H1 (cell line): ENCODE measurements around the gene SEZ6. TPM values are rescaled to one million over a fixed set of nuclear protein-coding genes. Genes with fewer than 3 reads are reported as not detected.

Experiments
- SIRT6 ChIP-seq: IDR thresholded peaks from one replicate; pipeline ENCODE4 v1.7.1; 2012; ENCODE audit warnings: low read length, inconsistent platforms
- polyA plus RNA-seq, 7 experiments: library from polyadenylated mRNA; depleted of rRNA in 3 of 7; stranded (reverse) in 5 of 7; unstranded in 2 of 7; fragments of >200 nt in 5 of 7; fragments of 200-250 nt in 2 of 7; gene quantifications; 1 replicate in 5 of 7; 2 replicates in 1 of 7; 4 replicates in 1 of 7; pipeline versions ENCODE4 v1.2.1 to v1.2.3, GENCODE V29; 2011 to 2013; ENCODE audit warnings: missing spikeins in 2 of 7, mixed read lengths in 2 of 7
- total RNA-seq: library from RNA; stranded (reverse); fragmentation: NEBNext Ultra II Directional; extraction: Animal tissue kit (Norgen Biotek cat#: 25700); gene quantifications from 2 replicates; pipeline ENCODE4 v1.2.1, GENCODE V29; 2021
- TF ChIP-seq, protein P1 (sequence below): IDR thresholded peaks from 2 replicates; pipeline ENCODE4 v1.6.1; 2012; ENCODE audit warnings: low read length, inconsistent platforms

Gene SEZ6
- total and polyA plus RNA-seq, 2 of the 8 experiments (the other 6 are each of a cell fraction or from before 2014, with no cell fraction given): 6.9 to 16.1 TPM

DNA sequence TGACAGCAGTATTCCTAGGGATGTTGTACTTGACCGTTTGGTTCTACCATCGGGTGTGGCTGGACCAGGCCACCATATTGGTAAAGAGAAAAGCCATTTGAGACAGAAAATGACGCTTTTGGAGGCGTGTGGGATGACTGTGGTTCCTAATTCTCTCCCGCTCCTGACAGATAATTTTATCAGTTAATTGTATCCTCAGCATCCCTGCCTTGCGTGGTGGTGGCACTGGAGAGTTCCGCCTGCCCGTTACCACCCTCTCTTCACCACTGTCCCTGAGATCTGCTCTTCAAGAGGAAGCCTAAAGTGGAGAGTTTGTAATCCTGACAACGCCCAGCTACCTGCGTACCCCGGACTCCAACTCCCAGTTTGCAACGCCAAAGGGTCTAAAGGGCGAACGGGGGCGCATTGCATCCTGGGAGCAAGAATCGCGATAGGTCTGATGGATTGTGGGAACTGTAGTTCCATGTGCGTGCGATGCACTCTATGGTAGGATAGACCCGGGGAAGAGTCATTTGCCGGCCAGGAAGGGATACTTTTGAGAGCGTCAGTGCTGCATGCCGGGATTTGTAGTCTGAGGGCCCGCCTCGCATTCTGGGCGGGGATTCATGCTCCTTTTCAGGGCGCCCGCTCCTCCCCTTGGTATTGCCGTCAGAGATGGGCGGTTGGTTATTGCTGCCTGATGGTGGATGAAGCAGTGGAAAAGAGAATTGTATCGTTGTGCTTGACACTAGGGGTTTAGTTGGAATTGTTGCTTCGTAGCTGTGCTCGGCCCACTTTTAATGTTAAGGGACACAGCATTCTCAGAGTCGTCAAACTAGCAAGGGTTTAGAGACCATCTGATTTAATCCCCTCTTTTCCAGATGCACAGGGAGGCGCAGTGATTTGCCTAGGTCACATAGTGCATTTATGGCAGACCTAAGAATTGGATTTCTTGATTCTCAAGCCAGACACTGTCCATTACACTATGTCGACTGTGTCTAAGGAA, 53.5 kb downstream of the SEZ6 start (continued):
- TF ChIP-seq, protein P1, sequence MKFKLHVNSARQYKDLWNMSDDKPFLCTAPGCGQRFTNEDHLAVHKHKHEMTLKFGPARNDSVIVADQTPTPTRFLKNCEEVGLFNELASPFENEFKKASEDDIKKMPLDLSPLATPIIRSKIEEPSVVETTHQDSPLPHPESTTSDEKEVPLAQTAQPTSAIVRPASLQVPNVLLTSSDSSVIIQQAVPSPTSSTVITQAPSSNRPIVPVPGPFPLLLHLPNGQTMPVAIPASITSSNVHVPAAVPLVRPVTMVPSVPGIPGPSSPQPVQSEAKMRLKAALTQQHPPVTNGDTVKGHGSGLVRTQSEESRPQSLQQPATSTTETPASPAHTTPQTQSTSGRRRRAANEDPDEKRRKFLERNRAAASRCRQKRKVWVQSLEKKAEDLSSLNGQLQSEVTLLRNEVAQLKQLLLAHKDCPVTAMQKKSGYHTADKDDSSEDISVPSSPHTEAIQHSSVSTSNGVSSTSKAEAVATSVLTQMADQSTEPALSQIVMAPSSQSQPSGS: no peak
- TF ChIP-seq SIRT6: no peak
